PC-3 (cell line): ENCODE results near the gene MARCHF5.

Experiments
- CTCF ChIP-seq: fragments of 300-600 bp; sonication (generic); conservative IDR thresholded peaks from 2 replicates; pipeline ENCODE4 v1.5.1; 2017; ENCODE audit warnings: antibody characterized with exemption, low read depth, mild to moderate bottlenecking, low read length
- EZH2 ChIP-seq: fragments of 300-600 bp; sonication (generic); IDR thresholded peaks from one replicate; pipeline ENCODE4 v1.6.1; 2017; ENCODE audit warnings: antibody characterized with exemption, mild to moderate bottlenecking, low read length; ENCODE audit not compliant: unreplicated experiment
- EZH2phosphoT487 ChIP-seq: fragments of 300-600 bp; sonication (generic); IDR thresholded peaks from 2 replicates; pipeline ENCODE4 v1.6.1; 2018; ENCODE audit warnings: mild to moderate bottlenecking, antibody characterized with exemption, low read length, borderline replicate concordance

DNA sequence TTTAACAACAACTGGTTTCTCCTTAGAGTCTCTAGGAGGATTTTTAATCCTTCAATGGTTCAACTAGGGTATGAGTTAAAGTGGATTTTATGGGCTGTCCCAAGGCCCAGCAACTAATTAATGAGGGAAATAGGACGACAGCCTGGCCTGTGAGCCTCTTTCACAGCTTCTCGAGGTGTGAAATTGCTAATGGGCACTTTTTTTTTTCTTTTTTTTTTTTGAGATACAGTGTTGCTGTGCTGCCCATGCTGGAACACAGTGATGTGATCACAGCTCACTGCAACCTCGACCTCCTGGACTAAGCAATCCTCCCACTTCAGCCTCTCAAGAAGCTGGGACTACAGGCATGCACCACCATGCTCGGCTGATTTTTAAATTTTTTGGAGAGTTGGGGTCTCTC lies 87.0 kb downstream of the MARCHF5 start:
- TF ChIP-seq CTCF (no peak), EZH2 (no peak), EZH2phosphoT487 (no peak)
